H1 (cell line): ENCODE data around the gene TMEM14C. TPM values are rescaled to one million over a fixed set of nuclear protein-coding genes. Genes with fewer than 3 reads are reported as not detected.
A peak's percentile ranks its signal among the peaks of the same experiment; 100 is the strongest.

Source experiments
- CTCF ChIA-PET: fragments of 300-600 bp; sonication (Branson Sonifier 250); formaldehyde crosslinking; loops from one replicate; lab custom pipeline; 2021; ENCODE audit not compliant: partially characterized antibody; lab: Charles Lee
- POLR2A ChIA-PET: fragments of 300-600 bp; sonication (Branson Sonifier 250); formaldehyde crosslinking; loops from one replicate; lab custom pipeline; 2021; ENCODE audit warnings: inconsistent platforms; ENCODE audit not compliant: partially characterized antibody; lab: Charles Lee
- DNase-seq, 2 experiments: peaks; one replicate each; pipeline versions ENCODE4 v3.0.0 to v3.0.0-alpha.2; 2010 to 2022; ENCODE audit warnings: low spot score in 2 of 2, low read depth in 1 of 2, mixed read lengths in 1 of 2
- FAIRE-seq: peaks from 2 replicates; lab custom pipeline; 2011; peaks lifted over from hg19 to GRCh38; lab: Jason Lieb, UNC
- H2AFZ ChIP-seq: 2 replicates; pipeline ENCODE4 v1.8.1; 2012; ENCODE audit warnings: low read length, inconsistent platforms
- H2AK5ac ChIP-seq: 2 replicates; pipeline ENCODE4 v1.6.1; 2013; ENCODE audit warnings: low read depth, low read length
- H2BK120ac ChIP-seq: replicated peaks from 2 replicates; pipeline ENCODE3; 2013; ENCODE audit warnings: low read depth, low read length, inconsistent platforms
- H2BK12ac ChIP-seq: 2 replicates; pipeline ENCODE4 v1.6.1; 2013; ENCODE audit warnings: low read depth, low read length
- H2BK15ac ChIP-seq: 2 replicates; pipeline ENCODE4 v1.6.1; 2013; ENCODE audit warnings: low read length
- H2BK20ac ChIP-seq: 2 replicates; pipeline ENCODE4 v1.6.1; 2013; ENCODE audit warnings: low read length
- H2BK5ac ChIP-seq: 2 replicates; pipeline ENCODE4 v1.6.1; 2013; ENCODE audit warnings: low read depth, low read length
- H3K14ac ChIP-seq: 2 replicates; pipeline ENCODE4 v1.6.1; 2013; ENCODE audit warnings: inconsistent platforms; ENCODE audit not compliant: insufficient read length
- H3K18ac ChIP-seq: 2 replicates; pipeline ENCODE4 v1.6.1; 2013; ENCODE audit warnings: low read length; ENCODE audit errors: extremely low read depth
- H3K23ac ChIP-seq: 2 replicates; pipeline ENCODE4 v1.6.1; 2013; ENCODE audit warnings: inconsistent platforms; ENCODE audit not compliant: insufficient read length
- H3K23me2 ChIP-seq: 2 replicates; pipeline ENCODE4 v1.6.1; 2013; ENCODE audit warnings: low read depth, low read length
- H3K27ac ChIP-seq: 2 replicates; pipeline ENCODE4 v1.6.1; 2011; ENCODE audit warnings: low read depth, low read length, inconsistent platforms
- H3K27me3 ChIP-seq, 4 experiments: replicated peaks in 1 of 4; 1 replicate in 1 of 4; 2 replicates in 3 of 4; pipeline versions ENCODE4 v1.6.1 to v1.8.1; 2011 to 2013; ENCODE audit warnings: low read length in 3 of 4, mild to moderate bottlenecking in 3 of 4, inconsistent platforms in 2 of 4, mixed read lengths in 2 of 4, moderate library complexity in 1 of 4; ENCODE audit not compliant: control insufficient read depth in 3 of 4, insufficient read depth in 3 of 4; ENCODE audit errors: extremely low read depth in 1 of 4
- H3K36me3 ChIP-seq, 4 experiments: 2 replicates each; pipeline versions ENCODE4 v1.6.1 to v1.8.1; 2011 to 2013; ENCODE audit warnings: mild to moderate bottlenecking in 4 of 4, low read length in 3 of 4, moderate library complexity in 2 of 4, control low read depth in 1 of 4, inconsistent platforms in 1 of 4; ENCODE audit not compliant: insufficient read depth in 4 of 4, control insufficient read depth in 2 of 4
- H3K4ac ChIP-seq: replicated peaks from 2 replicates; pipeline ENCODE3; 2013; ENCODE audit warnings: low read length, low read depth, mixed read lengths, inconsistent platforms; ENCODE audit not compliant: insufficient read length
- H3K4me1 ChIP-seq, 4 experiments: replicated peaks in 1 of 4; 1 replicate in 1 of 4; 2 replicates in 3 of 4; pipeline versions ENCODE4 v1.6.1 to v1.8.1; 2011 to 2013; ENCODE audit warnings: low read length in 3 of 4, inconsistent platforms in 2 of 4, mixed read lengths in 1 of 4; ENCODE audit not compliant: insufficient read depth in 4 of 4, control insufficient read depth in 3 of 4
- H3K4me2 ChIP-seq, 2 experiments: 2 replicates each; pipeline versions ENCODE4 v1.6.1 to v1.8.1; 2011 to 2013; ENCODE audit warnings: low read depth in 2 of 2, low read length in 2 of 2, control low read depth in 1 of 2, inconsistent platforms in 1 of 2, mild to moderate bottlenecking in 1 of 2; ENCODE audit not compliant: insufficient read depth in 1 of 2
- H3K4me3 ChIP-seq, 4 experiments: fragments of 200-600, 300-600 bp in 1 of 4; sonication (generic), shearing (Covaris generic), sonication (Bioruptor Twin) in 1 of 4; 2 replicates each; pipeline versions ENCODE4 v1.5.1 to v1.8.1; 2011 to 2016; ENCODE audit warnings: low read length in 4 of 4, low read depth in 3 of 4, control low read depth in 2 of 4, inconsistent platforms in 2 of 4, mild to moderate bottlenecking in 2 of 4, mixed read lengths in 1 of 4, moderate library complexity in 1 of 4; ENCODE audit not compliant: insufficient read depth in 2 of 4; ENCODE audit errors: extremely low read depth in 1 of 4
- H3K56ac ChIP-seq: replicated peaks from 2 replicates; pipeline ENCODE3; 2013; ENCODE audit warnings: low read depth, mild to moderate bottlenecking, mixed read lengths, low read length, inconsistent platforms; ENCODE audit not compliant: insufficient read length
- H3K79me1 ChIP-seq: 2 replicates; pipeline ENCODE4 v1.6.1; 2013; ENCODE audit warnings: low read depth, low read length, control low read depth
- H3K79me2 ChIP-seq, 2 experiments: 2 replicates each; pipeline versions ENCODE4 v1.6.1 to v1.8.1; 2012 to 2013; ENCODE audit warnings: low read length in 2 of 2, mild to moderate bottlenecking in 2 of 2, inconsistent platforms in 1 of 2; ENCODE audit not compliant: insufficient read depth in 2 of 2, control insufficient read depth in 1 of 2
- H3K9ac ChIP-seq, 4 experiments: replicated peaks in 1 of 4; 1 replicate in 1 of 4; 2 replicates in 3 of 4; pipeline versions ENCODE4 v1.6.1 to v1.8.1; 2011 to 2013; ENCODE audit warnings: low read depth in 3 of 4, low read length in 3 of 4, control low read depth in 2 of 4, mild to moderate bottlenecking in 2 of 4, moderate library complexity in 2 of 4, inconsistent platforms in 1 of 4; ENCODE audit errors: extremely low read depth in 1 of 4
- H3K9me3 ChIP-seq, 2 experiments: 2 replicates each; pipeline versions ENCODE4 v1.6.1 to v1.8.1; 2012 to 2013; ENCODE audit warnings: mild to moderate bottlenecking in 2 of 2, moderate library complexity in 2 of 2, control low read depth in 1 of 2, inconsistent platforms in 1 of 2, low read depth in 1 of 2, low read length in 1 of 2, mixed read lengths in 1 of 2; ENCODE audit not compliant: insufficient read depth in 2 of 2
- H4K20me1 ChIP-seq, 2 experiments: replicated peaks in 1 of 2; 2 replicates each; pipeline versions ENCODE3 to v1.8.1; 2011 to 2013; ENCODE audit warnings: inconsistent platforms in 2 of 2, low read length in 2 of 2, mild to moderate bottlenecking in 1 of 2; ENCODE audit not compliant: insufficient read depth in 2 of 2, control insufficient read depth in 1 of 2
- H4K5ac ChIP-seq: 2 replicates; pipeline ENCODE4 v1.6.1; 2013; ENCODE audit warnings: low read length, low read depth, mixed read lengths, inconsistent platforms; ENCODE audit not compliant: insufficient read length
- H4K8ac ChIP-seq: 2 replicates; pipeline ENCODE4 v1.8.0; 2013; ENCODE audit warnings: mild to moderate bottlenecking, moderate library complexity, low read length, inconsistent platforms; ENCODE audit not compliant: insufficient read depth; ENCODE audit errors: extremely low read depth
- H4K91ac ChIP-seq: replicated peaks from 2 replicates; pipeline ENCODE3; 2013; ENCODE audit warnings: low read length, mixed read lengths, inconsistent platforms; ENCODE audit not compliant: insufficient read length
- ASH2L ChIP-seq: fragments of 200-600, 300-600 bp; sonication (generic); IDR thresholded peaks from one replicate; pipeline ENCODE4 v1.7.1; 2017; ENCODE audit warnings: low read length
- BRCA1 ChIP-seq: IDR thresholded peaks from 2 replicates; pipeline ENCODE4 v1.6.1; 2012; ENCODE audit warnings: low read depth, low read length, improper control_type of control experiment
- CEBPB ChIP-seq: IDR thresholded peaks from 2 replicates; pipeline ENCODE4 v1.6.1; 2012; ENCODE audit warnings: low read depth, low read length
- CREB1 ChIP-seq: IDR thresholded peaks from 2 replicates; pipeline ENCODE4 v1.6.1; 2012; ENCODE audit warnings: inconsistent platforms
- GABPA ChIP-seq: IDR thresholded peaks from 2 replicates; pipeline ENCODE4 v1.6.1; 2011; ENCODE audit warnings: mild to moderate bottlenecking, low read length, moderate library complexity, borderline replicate concordance; ENCODE audit not compliant: insufficient read depth
- JUN ChIP-seq: IDR thresholded peaks from 2 replicates; pipeline ENCODE4 v1.6.1; 2011; ENCODE audit warnings: low read depth, mild to moderate bottlenecking, improper control_type of control experiment, low read length
- POLR2AphosphoS5 ChIP-seq: IDR thresholded peaks from 2 replicates; pipeline ENCODE4 v1.6.1; 2011; ENCODE audit warnings: low read depth, low read length
- RAD21 ChIP-seq, 2 experiments: IDR thresholded peaks in 1 of 2; conservative IDR thresholded peaks in 1 of 2; 2 replicates each; pipeline ENCODE4 v1.6.1; 2011; ENCODE audit warnings: low read depth in 2 of 2, low read length in 2 of 2, improper control_type of control experiment in 1 of 2, inconsistent platforms in 1 of 2, mild to moderate bottlenecking in 1 of 2, moderate library complexity in 1 of 2
- RFX5 ChIP-seq: IDR thresholded peaks from 2 replicates; pipeline ENCODE4 v1.6.1; 2011; ENCODE audit warnings: low read depth, low read length, improper control_type of control experiment, borderline replicate concordance
- SAP30 ChIP-seq: fragments of 300-600 bp; sonication (generic); IDR thresholded peaks from 2 replicates; pipeline ENCODE4 v1.7.1; 2012; ENCODE audit warnings: low read length, moderate library complexity, mild to moderate bottlenecking, inconsistent platforms; ENCODE audit not compliant: insufficient read depth, insufficient replicate concordance
- TAF7 ChIP-seq: optimal IDR thresholded peaks from 2 replicates; pipeline ENCODE3; 2011; ENCODE audit warnings: low read depth, mild to moderate bottlenecking, inconsistent platforms, low read length, moderate library complexity, borderline replicate concordance
- TEAD4 ChIP-seq: IDR thresholded peaks from 2 replicates; pipeline ENCODE4 v1.6.1; 2012; ENCODE audit warnings: low read depth, low read length, inconsistent platforms, mixed read lengths
- YY1 ChIP-seq: IDR thresholded peaks from 2 replicates; pipeline ENCODE4 v1.6.1; 2011; ENCODE audit warnings: low read depth, mild to moderate bottlenecking, low read length
- WGBS, 2 experiments: shearing (Covaris generic) in 1 of 2; methylation state at CpG; one replicate each; pipeline versions ENCODE4 v1.1.6 to v1.1.7; 2013 to 2015; ENCODE audit warnings: low lambda C conversion rate in 2 of 2, mixed read lengths in 2 of 2, inconsistent platforms in 1 of 2, low coverage in 1 of 2, missing lambda C conversion rate in 1 of 2; ENCODE audit not compliant: insufficient replicate concordance in 2 of 2, insufficient coverage in 1 of 2, insufficient read length in 1 of 2; ENCODE audit errors: extremely low coverage in 1 of 2, missing lambda C conversion rate in 1 of 2; 5-methylcytosine and 5-hydroxymethylcytosine counted together
- polyA plus RNA-seq, 7 experiments: library from polyadenylated mRNA; depleted of rRNA in 3 of 7; stranded (reverse) in 5 of 7; unstranded in 2 of 7; fragments of >200 nt in 5 of 7; fragments of 200-250 nt in 2 of 7; gene quantifications; 1 replicate in 5 of 7; 2 replicates in 1 of 7; 4 replicates in 1 of 7; pipeline versions ENCODE4 v1.2.1 to v1.2.3, GENCODE V29; 2011 to 2013; ENCODE audit warnings: missing spikeins in 2 of 7, mixed read lengths in 2 of 7
- total RNA-seq: library from RNA; stranded (reverse); fragmentation: NEBNext Ultra II Directional; extraction: Animal tissue kit (Norgen Biotek cat#: 25700); gene quantifications from 2 replicates; pipeline ENCODE4 v1.2.1, GENCODE V29; 2021

The TMEM14C gene
- total and polyA plus RNA-seq, 2 of the 8 experiments (the other 6 are each of a cell fraction or from before 2014, with no cell fraction given) = 116 to 157 TPM

- DNase-seq (peak in 1 of 2 experiments; percentile 14), FAIRE-seq (no peak)
- Histone ChIP-seq H4K8ac (no peak overlapping the region), H2BK15ac (no peak overlapping the region), H3K23ac (no peak overlapping the region), H2BK120ac (no peak overlapping the region), H3K4me2 (no peak overlapping the region), H3K27me3 (no peaks in the 10 kb centered on the region), H2AK5ac (no peak overlapping the region), H3K56ac (no peak overlapping the region), H3K4me1 (no peaks in the 10 kb centered on the region), H2BK5ac (no peak overlapping the region), H3K79me2 (peaks cover 0 to 2% of the 10 kb centered on the region in 2 experiments; a peak in 1 of 4 replicates), H4K91ac (no peak overlapping the region), H3K18ac (no peak overlapping the region), H3K4ac (no peak overlapping the region), H4K5ac (no peak overlapping the region), H2BK20ac (no peak overlapping the region), H4K20me1 (peaks cover 0 to 1% of the 10 kb centered on the region in 2 experiments), H3K9ac (no peak overlapping the region), H3K4me3 (no peak overlapping the region), H3K79me1 (peaks cover 3% of the 10 kb centered on the region; the same call in 1 of the 2 replicates), H2BK12ac (no peak overlapping the region), H3K23me2 (no peaks in the 10 kb centered on the region), H3K9me3 (no peaks in the 10 kb centered on the region), H3K27ac (no peak overlapping the region), H3K14ac (no peak overlapping the region), H2AFZ (no peak overlapping the region), H3K36me3 (peaks cover 6 to 54% (median 30%) of the 10 kb centered on the region in 4 experiments)
- TF ChIP-seq RFX5 (no peak), RAD21 (IDR thresholded peaks at IDR 0.05 in 1 of 2, conservative IDR thresholded peaks at IDR 0.05 in 1 of 2; ENCODE audit: low read depth in 2 of 2, low read length in 2 of 2) (no peak), TAF7 (no peak), GABPA (no peak), BRCA1 (no peak), POLR2AphosphoS5 (no peak), CEBPB (no peak), SAP30 (no peak), TEAD4 (no peak), ASH2L (no peak), CREB1 (no peak), JUN (no peak), YY1 (no peak)
- ChIA-PET CTCF (interaction anchor here (0.7 to 1.8 kb wide), 4 partner anchors 10 to 316 kb away, joined by 3 to 5 read pairs (median 3); no protein-coding TSS in a partner anchor), POLR2A (no interaction called here)
- 86% methylated on average over 3 of the region's 3 CpGs; no CpG with 5 or more reads in 1 of the 2 experiments for WGBS, 2 experiments
Observed at GRCh38 chr6:10730254-10730653, 7.4 kb downstream of the TMEM14C start.
